Ecto neural progenitor cell (in vitro differentiated cells): Measurements from ENCODE around the gene CD40.
"Not testable (repeated sequence)": the region's sequence is repeated elsewhere in the genome, so short reads cannot be mapped to it uniquely, and the experiment has no call there.

Experiments used
- DNase-seq: peaks from one replicate; pipeline ENCODE4 v3.0.0-alpha.2; 2018; ENCODE audit warnings: low spot score

Gene CD40

DNA sequence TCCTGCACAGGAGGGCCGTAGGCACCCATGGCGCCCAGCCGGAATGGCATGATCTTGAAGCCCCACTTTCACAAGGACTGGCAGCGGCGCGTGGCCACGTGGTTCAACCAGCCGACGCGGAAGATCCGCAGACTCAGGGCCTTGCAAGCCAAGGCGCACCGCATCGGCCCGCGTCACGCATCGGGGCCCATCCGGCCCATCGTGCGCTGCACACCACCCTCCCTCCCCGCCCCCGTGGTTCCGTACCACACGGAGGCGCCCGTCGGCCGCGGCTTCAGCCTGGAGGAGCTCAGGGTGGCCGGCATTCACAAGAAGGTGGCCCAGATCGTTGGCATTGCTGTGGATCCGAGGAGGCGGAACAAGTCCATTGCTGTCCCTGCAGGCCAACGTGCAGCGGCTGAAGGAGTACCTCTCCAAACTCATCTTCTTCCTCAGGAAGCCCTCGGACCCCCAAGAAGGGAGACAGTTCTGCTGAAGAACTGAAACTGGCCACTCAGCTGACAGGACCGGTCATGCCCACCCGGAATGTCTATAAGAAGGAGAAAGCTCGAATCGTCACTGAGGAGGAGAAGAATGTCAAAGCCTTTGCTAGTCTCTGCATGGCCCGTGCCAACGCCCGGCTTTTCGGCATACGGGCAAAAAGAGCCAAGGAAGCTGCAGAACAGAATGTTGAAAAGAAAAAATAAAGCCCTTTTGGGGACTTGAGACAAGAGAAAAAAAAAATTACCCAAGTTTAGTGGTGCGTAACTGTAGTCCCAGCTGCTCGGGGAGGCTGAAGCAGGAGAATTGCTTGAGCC lies 18.4 kb upstream of the CD40 start:
- DNase-seq: peak; percentile 61

DNA sequence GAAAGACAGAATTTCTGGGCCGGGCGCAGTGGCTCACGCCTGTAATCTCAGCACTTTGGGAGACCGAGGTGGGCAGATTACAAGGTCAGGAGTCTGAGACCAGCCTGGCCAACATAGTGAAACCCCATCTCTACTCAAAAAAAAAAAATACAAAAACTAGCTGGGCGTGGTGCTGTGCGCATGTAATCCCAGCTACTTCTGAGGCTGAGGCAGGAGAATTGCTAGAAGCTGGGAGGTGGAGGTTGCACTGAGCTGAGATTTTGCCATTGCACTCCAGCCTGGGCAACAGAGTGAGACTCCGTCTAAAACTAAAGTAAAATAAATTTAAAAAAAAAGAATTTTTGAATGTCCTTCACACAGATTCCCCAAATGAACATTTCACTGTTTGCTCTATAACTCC lies 17.7 kb upstream of the CD40 start:
- not testable (repeated sequence) for DNase-seq

DNA sequence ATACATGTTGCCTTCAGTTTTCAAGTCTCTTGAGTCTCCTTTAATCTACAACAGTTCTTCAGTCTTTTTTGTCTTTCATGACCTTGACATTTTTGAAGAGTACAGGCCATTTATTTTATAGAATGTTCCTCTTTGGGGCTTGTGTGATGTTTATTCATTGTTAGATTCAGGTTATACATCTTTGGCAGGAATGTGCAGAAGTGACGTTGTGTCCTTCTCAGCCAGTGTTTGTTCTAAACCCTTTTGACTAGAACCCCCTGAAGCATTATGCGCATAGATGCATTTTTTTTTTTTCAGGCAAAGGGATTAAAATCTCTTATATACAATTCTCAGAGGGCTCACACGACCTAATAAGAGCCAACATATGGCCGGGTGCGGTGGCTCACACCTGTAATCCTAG lies 17.1 kb upstream of the CD40 start:
- no peak for DNase-seq

DNA sequence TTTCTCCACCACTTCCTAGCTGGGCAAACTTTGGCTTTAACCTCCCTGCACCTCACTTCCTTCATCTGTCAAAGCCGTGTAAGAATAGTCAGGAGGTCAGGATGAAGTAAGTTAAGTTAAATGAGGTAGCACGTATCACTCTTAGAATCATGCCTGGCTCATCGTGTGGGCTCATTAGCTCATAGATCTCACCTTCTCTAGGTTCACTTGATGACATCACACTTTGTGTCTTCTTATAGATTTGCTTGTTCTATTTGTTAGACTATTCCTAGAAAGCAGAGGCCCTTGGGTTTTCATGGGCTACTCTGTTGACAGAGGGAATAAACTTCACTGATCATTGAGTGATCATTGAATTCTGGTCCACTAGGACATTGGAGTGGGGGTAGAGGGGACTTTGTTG lies 16.2 kb upstream of the CD40 start:
- DNase-seq: no peak

DNA sequence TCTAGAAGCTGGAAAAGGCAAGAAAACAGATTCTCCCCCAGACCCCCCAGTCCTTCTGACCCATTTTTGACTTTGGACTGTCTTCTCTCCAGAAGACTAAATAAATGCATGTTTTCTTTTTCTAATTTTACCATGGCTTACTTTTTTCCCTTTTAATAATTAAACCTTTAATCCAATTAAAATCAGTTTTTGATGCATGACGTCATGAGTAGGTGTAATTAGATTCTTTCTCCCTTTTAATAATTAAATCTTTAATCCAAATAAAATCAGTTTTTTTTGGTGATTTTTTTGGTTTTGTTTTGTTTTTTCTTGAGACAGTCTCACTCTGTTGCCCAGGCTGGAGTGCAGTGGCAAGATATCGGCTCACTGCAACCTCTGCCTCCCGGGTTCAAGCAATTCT lies 15.2 kb upstream of the CD40 start:
- no peak for DNase-seq

DNA sequence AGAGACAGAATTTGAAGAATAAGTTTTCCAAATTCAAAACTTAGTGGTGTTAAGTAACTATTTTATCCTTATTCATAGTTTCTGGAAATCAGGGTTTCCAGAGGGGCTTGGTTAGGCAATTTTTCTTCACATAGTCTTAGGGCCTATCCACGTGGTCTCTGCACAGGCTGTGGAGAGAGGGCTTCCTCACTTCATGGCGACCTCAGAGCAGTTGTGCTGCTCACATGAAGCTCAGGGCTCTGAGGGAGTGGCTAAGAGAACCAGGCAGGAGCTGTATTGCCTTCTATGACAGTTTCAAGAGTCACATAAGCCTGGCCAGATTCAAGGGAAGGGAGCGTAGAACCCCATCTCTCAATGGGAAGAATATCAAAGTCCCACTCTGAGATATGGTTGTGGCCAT lies 13.9 kb upstream of the CD40 start:
- no peak for DNase-seq

DNA sequence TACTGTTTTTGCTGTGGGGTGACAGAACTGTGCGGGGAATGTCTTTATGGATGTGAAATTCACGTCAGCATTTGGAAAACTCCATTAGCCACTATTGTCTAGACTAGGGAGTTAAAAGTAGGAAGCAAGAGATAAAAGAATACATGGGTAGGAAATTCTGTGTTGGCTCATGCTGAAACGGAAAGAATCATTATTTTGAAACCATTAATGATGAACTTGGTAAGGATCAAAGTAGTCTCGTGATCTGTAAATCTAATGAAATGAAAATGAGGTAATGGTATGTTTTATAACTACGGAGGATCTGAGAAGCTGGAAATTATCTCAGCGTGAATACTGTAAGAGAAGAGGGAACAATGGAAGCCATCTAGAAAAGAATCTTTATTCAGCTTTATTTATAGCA lies 11.1 kb upstream of the CD40 start:
- no peak for DNase-seq

DNA sequence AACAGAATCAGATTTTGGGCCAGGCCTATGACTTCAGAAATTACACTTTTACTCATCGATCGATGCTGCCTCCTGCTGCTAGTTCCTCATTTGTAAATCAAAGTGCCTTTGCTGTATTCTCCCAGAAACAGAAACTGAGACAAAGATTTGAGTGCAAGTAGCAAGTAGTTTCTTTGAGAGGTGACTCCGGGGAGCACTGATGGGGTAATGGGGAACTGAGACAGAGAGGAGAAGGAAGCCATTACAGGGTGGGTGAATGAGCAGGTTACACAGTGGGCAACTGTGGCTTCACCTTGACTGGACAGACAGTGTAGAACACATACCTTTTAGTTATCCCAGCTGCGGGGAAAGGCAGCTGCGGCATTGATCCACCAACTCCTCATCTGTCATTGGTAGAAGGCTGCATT lies 9.7 kb upstream of the CD40 start:
- no peak for DNase-seq

DNA sequence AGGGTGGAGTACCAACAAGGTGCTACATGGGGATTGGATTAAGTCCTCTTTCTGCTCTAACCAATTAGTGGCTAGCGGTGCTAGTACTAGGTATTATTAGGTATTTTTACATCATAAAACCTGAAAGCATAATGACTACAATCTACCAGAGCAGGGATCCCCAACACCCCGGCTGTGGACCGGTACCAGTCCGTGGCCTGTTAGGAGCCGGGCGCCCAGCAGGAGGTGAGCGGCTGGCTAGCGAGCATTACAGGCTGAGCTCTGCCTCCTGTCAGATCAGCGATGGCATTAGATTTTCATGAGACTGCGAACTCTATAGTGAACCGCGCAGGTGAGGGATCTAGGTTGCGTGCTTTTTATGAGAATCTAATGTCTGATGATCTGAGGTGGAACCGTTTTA lies 9.1 kb upstream of the CD40 start:
- DNase-seq: no peak

DNA sequence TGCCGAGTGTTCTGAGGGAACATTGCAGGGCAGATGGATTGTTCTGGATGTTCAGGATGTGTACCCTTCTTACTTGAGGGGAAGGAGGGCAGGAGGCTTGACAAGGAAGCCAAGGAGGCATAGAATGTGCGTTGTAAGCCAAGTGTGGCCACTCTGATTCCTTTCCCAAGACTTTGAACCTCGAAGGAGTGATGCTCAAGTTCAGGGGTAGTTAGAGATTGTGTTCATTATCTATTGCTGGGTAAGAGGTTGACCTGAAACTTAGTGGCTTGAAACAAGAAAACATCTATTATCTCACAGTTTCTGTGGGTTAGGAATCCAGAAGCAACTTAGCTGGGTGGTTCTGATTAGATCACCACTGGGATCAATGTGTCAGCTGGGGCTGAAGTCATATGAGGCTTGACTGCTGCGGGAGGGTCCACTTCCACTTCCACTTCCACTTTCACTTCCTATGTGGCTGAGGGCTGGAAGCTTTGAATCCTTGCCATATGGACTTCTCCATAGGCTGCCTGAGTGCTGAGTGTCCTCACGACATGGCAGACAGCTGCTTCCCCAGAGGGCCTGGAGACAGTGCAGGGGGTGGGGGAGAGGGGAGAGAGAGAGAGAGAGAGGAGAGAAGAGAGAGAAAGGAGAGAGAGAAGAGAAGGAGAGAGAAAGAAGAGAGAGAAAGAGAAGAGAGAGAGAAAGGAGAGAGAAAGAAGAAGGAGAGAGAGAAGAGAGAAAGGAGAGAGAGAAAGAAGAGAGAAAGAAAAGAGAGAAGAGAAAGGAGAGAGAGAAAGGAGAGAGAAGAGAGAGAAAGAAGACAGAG lies 6.9 kb upstream of the CD40 start:
- DNase-seq: no peak

DNA sequence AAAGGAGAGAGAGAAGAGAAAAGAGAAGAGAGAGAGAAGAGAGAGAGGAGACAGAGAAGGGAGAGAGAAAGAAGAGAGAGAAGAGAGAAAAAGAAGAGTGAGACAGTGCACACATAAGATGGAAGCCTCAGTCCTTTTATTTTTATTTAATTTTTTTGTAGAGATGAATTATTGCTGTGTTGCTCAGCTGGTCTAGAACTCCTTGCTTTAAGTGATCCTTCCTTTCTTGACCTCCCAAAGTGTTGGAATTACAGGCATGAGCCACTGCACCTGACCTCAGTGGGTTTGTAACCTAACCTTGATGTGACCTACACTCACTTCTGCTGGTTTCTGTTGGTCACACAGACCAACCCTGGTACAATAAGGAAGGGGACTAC lies 6.3 kb upstream of the CD40 start:
- no peak for DNase-seq

DNA sequence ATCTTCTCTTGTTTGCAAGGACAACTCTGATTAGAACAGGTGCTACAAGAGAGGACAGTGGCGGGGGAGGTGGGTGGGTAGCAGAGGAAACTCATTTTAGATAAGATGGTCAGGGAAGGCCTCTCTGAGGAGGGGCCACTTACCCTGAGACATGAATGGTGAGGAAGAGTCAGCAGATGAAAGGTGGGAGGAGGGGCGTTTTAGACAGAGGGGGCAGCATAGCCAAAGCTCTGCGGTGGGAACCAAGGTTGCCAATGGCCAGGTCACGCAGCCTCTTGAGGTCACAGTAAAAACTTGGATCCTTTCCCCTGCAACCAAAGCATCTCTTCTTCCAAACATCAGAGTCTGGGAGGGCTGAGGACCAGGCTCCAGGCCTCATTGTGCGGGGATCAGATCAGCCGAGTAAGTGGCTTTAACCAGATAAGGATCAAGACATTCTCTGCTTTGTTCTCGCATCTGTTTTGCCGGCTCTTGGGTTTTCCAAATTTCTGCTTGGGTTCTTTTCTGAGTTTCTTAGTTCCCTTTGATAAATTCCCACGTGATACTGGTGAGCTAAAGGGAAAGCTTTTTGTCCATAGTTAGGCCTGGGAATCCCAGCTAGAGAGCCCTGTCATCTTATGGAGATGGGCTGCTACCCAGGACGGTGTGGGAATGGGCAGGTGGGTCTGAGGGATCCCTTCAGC lies 5.5 kb upstream of the CD40 start:
- no peak for DNase-seq

DNA sequence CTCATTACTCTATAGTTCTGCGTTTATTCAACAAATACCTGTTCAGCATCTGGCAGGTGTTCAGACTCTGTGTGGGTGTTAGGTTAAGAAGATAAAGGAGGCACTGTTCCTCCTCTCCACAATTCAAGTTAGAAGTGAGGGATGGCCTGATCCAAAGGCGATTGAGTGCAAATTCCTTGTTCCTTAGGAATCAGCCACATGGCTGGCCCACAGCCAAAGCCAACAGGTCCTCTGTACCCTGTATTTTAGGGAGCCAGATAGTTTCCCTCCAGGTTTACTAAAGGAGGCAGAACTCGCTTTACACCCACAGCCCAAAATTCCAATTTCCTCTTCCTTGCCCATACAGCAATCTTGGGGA lies 5.0 kb upstream of the CD40 start:
- DNase-seq: no peak

DNA sequence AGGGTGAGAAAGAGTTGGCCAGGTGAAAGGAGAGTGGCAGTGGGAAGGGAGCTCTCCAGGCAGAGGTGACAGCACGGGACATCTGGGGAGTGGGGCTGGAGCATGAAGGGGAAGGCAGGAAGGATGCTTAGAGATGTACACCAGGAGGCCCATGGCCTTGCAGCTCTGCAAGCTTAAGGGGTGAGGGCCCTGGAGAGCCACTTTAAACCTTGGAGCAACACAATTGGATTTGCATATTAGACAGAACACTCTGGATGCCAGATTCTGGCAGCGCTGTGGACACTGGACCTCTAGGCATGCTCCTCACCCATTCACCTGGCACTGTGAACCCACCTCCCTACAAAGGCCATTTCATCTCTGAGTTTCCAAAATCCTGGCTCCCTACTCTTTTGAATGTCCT lies 3.7 kb upstream of the CD40 start:
- DNase-seq: no peak

DNA sequence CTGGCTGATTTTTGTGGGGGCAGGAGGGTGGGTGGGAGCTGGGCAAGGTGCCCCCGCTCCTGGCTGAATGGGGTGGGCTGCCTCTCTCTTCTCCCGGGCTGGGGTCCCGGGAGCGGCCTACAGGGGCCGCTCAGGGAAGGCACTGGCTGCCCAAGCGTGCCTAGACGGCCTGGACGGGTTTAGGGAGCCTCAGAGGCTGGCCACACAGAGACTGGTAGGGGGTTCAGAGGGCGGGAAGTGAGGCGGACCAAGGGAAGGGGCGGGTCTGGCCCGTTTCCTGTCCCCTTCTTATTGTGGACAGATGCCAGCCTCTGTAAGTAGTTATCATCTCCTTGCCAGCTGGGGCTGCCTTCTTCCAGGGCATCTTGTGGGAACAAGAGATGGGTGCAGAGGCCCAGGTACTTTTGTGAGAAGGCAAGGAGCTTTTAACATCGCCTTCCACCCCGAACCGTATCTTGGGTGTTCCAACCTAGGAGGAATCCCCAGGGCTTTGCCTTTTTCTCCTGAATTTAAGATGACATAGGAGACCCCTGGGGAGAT lies 437 bp downstream of the CD40 start:
- DNase-seq: peak; percentile 73

DNA sequence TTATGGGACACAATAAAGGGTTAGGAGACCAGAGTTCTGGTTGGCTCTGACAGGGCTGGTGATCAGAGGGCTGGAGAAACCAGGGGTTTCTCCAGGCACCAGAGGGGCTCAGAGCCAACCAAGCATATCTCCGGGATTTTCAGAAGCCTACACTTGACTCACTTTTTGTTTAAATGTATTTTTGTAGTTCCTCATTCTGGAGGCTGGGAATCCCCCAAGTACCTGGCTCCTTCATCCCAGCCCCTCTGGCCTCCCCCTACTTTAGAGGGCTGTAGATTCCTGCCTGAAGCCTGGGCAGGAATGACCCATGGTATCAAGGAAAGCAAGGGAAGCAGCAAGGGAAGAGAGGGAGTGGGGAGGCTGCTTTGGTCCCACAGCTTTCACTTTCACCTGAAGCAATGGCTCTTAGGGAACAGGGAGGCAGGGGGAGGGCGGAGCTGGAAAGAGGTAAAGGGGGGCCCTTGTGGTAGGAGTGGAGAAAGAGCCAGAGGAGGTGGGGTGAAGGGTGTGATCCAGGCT lies 973 bp downstream of the CD40 start:
- DNase-seq: no peak

DNA sequence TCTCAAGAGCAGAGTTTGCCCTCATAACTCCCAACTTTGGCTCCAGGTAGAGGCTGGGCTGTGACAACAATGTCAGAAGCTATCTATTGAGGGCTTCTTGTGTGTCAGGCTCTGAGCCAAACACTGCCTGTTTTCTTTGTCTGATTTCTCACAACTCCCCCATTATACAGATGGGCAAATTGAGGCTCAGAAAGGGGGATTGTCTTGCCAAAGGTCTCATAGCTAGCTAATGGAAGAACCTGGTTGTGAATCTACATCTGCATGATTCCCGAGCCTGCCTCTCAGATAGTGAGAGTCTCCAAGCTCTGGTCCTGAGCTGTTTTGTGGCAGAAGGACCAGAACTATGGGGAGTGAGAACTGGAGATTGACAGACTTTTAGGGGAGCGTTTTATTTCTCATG lies 1.4 kb downstream of the CD40 start:
- DNase-seq: no peak

DNA sequence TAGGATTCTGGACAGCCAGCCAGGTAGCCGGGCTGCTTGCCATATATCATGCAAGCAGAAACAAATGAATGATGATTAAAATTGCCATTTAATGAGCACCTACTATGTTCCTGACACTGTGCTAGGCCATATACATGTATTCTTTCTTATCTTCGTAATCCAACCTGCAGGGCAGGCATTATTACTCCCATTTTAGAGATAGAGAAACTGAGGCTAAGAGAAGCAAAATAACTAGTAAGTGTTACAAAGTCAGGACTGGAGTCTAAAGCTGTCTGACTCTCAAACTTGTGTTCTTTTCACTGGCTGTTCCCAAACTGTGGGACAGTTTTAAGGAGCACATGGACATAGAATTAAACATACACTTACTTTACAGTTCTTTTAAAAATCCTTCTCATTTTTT lies 2.0 kb downstream of the CD40 start:
- DNase-seq: no peak

DNA sequence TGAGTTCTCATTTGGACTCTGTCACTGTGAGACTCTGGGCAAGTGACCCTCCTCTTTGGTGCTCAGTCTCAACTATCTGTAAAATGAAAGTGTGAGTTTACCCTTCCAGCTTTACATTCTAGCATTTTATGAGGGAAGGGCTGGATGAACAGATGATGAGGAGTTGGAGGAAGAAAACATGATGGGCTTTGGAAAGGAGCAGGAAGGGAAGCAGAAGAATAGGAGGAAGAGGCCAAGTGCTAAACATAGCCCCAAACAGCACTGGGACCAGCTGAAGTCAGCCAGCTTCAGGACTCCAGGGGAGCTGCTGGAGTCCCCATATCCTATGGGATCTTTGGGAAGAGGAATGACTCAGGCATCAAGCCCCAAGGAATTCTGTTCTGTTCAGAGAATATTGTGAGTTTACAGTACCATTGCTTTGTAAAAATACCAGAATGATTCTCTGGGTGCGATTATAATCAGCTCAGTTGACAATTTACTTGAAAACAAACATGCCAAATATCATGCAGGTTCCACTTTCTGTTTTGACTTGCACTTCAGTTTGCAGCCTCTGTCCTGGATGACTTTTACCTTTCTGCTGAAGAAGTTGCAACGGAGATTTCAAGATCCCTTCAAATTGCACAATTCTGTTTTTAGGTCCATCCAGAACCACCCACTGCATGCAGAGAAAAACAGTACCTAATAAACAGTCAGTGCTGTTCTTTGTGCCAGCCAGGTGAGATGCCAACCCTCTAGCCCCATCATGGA lies 3.2 kb downstream of the CD40 start:
- DNase-seq: no peak

DNA sequence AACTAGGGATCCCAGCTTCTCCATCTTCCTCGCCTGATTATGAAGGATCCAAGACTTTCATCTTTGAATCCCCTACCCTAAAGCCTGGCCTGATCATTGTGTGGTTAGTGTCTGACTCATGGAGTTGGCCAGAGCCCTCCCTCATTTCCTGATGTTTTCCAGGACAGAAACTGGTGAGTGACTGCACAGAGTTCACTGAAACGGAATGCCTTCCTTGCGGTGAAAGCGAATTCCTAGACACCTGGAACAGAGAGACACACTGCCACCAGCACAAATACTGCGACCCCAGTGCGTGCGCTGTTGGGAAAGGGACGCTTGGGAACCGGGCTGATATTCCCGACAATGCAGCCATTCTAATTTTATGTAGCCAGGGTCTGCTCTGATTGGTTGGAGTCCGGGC lies 4.0 kb downstream of the CD40 start:
- no peak for DNase-seq

DNA sequence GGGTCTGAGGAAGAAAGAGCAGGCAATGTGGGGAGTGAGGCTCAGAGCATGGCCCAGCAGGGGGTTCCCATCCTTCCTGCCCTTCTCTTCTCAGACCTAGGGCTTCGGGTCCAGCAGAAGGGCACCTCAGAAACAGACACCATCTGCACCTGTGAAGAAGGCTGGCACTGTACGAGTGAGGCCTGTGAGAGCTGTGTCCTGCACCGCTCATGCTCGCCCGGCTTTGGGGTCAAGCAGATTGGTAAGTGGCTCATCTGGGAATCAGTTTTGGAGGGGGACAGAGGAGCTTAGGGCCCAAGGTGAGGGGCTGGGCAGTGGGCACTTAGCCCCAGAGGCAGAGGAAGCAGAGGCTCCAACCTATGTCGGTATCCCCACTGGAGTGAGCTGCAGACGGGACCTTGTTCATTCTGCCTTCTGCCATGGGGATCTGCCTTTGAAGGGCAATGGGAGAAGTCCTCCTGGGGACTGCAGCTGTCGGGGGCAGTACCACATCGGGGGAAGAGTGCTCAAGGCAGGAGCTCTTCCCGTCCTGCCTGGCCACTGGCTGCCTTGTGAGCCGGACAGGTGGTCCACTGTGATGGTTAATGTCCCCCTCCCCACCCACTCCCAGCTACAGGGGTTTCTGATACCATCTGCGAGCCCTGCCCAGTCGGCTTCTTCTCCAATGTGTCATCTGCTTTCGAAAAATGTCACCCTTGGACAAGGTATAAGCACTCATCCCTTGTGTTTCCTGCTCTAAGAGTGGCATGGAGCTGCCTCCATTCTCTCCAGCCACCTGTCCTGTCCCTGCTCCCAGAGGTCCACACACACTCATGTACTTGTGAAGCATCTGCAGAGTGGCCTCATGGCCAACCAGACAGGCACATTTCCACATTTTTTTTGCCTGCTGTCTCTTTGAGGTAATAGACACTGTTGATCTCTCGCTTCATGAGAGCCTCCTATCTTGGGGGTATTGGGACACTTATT lies 4.7 kb downstream of the CD40 start:
- DNase-seq: no peak
